HG03025 (cell line): ENCODE measurements around the gene EEF1A2.

Source experiments
- ATAC-seq: cut with Tn5 transposase; IDR thresholded peaks from one replicate; pipeline ENCODE4 v1.9.1; 2021; ENCODE audit warnings: mild to moderate bottlenecking, moderate library complexity; ENCODE audit not compliant: unreplicated experiment, low FRiP score

Gene EEF1A2

GRCh38 chr20:63471981-63472831, 26.7 kb downstream of the EEF1A2 start, which contains the start of gene KCNQ2:
KCNQ2 (minus strand) TSS chr20:63472655; CDS start chr20:63472463, 192 bp downstream.
- no peak for ATAC-seq

GRCh38 chr20:63471717-63471980, 27.2 kb downstream of the EEF1A2 start:
- ATAC-seq = no peak

GRCh38 chr20:63471002-63471716, 27.7 kb downstream of the EEF1A2 start:
- ATAC-seq = no peak

GRCh38 chr20:63470410-63470809, 28.5 kb downstream of the EEF1A2 start:
- no peak for ATAC-seq

GRCh38 chr20:63469713-63470101, 29.2 kb downstream of the EEF1A2 start:
- no peak for ATAC-seq

GRCh38 chr20:63469019-63469712, 29.7 kb downstream of the EEF1A2 start:
- ATAC-seq = no peak

- ATAC-seq = no peak
Observed at GRCh38 chr20:63468421-63468820, 30.5 kb downstream of the EEF1A2 start.

GRCh38 chr20:63467294-63468083, 31.4 kb downstream of the EEF1A2 start:
- no peak for ATAC-seq

GRCh38 chr20:63466861-63467260, 32.0 kb downstream of the EEF1A2 start:
- no peak for ATAC-seq

- no peak for ATAC-seq
Observed at GRCh38 chr20:63466250-63466825, 32.5 kb downstream of the EEF1A2 start.

GRCh38 chr20:63465380-63466249, 33.3 kb downstream of the EEF1A2 start:
- ATAC-seq = no peak

- ATAC-seq = no peak
Observed at GRCh38 chr20:63464289-63464635, 34.6 kb downstream of the EEF1A2 start.

- no peak for ATAC-seq
Observed at GRCh38 chr20:63463400-63464288, 35.2 kb downstream of the EEF1A2 start.

GRCh38 chr20:63462244-63462643, 36.6 kb downstream of the EEF1A2 start:
- no peak for ATAC-seq

- ATAC-seq = no peak
Observed at GRCh38 chr20:63461104-63461763, 37.6 kb downstream of the EEF1A2 start.

GRCh38 chr20:63459070-63459380, 39.9 kb downstream of the EEF1A2 start:
- ATAC-seq = no peak

- ATAC-seq = no peak
Observed at GRCh38 chr20:63458170-63459069, 40.5 kb downstream of the EEF1A2 start.
